Measurements from ENCODE around the gene SOX2.

DNA sequence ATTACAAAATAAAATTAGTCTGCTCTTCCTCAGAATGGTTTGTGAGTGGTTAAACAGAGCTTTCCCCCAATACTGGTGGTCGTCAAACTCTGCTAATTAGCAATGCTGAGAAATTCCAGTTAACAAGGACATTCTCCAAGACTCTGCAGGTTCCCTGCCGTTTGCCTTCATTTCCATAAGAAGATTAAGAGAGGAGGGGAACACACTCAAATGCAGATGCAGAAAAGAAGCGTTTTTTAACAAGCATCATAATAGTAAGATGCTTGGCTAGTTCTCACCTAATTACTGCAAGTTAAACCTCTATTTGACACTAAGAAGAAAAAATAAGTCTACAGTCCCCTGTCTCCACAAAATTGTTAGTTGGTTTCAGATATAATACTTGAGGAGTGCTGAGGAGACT is 3.7 kb upstream of the SOX2 start:
- TF ChIP-seq, protein P1, sequence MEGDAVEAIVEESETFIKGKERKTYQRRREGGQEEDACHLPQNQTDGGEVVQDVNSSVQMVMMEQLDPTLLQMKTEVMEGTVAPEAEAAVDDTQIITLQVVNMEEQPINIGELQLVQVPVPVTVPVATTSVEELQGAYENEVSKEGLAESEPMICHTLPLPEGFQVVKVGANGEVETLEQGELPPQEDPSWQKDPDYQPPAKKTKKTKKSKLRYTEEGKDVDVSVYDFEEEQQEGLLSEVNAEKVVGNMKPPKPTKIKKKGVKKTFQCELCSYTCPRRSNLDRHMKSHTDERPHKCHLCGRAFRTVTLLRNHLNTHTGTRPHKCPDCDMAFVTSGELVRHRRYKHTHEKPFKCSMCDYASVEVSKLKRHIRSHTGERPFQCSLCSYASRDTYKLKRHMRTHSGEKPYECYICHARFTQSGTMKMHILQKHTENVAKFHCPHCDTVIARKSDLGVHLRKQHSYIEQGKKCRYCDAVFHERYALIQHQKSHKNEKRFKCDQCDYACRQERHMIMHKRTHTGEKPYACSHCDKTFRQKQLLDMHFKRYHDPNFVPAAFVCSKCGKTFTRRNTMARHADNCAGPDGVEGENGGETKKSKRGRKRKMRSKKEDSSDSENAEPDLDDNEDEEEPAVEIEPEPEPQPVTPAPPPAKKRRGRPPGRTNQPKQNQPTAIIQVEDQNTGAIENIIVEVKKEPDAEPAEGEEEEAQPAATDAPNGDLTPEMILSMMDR (IDR thresholded peaks at IDR 0.05), result no peak
- TF ChIP-seq, protein P2, sequence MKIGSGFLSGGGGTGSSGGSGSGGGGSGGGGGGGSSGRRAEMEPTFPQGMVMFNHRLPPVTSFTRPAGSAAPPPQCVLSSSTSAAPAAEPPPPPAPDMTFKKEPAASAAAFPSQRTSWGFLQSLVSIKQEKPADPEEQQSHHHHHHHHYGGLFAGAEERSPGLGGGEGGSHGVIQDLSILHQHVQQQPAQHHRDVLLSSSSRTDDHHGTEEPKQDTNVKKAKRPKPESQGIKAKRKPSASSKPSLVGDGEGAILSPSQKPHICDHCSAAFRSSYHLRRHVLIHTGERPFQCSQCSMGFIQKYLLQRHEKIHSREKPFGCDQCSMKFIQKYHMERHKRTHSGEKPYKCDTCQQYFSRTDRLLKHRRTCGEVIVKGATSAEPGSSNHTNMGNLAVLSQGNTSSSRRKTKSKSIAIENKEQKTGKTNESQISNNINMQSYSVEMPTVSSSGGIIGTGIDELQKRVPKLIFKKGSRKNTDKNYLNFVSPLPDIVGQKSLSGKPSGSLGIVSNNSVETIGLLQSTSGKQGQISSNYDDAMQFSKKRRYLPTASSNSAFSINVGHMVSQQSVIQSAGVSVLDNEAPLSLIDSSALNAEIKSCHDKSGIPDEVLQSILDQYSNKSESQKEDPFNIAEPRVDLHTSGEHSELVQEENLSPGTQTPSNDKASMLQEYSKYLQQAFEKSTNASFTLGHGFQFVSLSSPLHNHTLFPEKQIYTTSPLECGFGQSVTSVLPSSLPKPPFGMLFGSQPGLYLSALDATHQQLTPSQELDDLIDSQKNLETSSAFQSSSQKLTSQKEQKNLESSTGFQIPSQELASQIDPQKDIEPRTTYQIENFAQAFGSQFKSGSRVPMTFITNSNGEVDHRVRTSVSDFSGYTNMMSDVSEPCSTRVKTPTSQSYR (CRISPR knock-in tag; IDR thresholded peaks at IDR 0.05), result no peak
- no peak for TF ChIP-seq CREB1 (CRISPR knock-in tag; IDR thresholded peaks at IDR 0.05)
- TF ChIP-seq, protein P3, sequence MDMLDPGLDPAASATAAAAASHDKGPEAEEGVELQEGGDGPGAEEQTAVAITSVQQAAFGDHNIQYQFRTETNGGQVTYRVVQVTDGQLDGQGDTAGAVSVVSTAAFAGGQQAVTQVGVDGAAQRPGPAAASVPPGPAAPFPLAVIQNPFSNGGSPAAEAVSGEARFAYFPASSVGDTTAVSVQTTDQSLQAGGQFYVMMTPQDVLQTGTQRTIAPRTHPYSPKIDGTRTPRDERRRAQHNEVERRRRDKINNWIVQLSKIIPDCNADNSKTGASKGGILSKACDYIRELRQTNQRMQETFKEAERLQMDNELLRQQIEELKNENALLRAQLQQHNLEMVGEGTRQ (CRISPR knock-in tag; IDR thresholded peaks at IDR 0.05), result no peak

All from WTC11 (cell line).